Activated CD4-positive, alpha-beta T cell treated with anti-CD3 and anti-CD28 coated beads for 1 hour (primary cell): ENCODE data around the gene TPM4.
"Not testable (repeated sequence)": the region's sequence is repeated elsewhere in the genome, so short reads cannot be mapped to it uniquely, and the experiment has no call there.

Source experiments
- DNase-seq: peaks from one replicate; pipeline ENCODE4 v3.0.0-alpha.2; 2020

TPM4 gene

DNA sequence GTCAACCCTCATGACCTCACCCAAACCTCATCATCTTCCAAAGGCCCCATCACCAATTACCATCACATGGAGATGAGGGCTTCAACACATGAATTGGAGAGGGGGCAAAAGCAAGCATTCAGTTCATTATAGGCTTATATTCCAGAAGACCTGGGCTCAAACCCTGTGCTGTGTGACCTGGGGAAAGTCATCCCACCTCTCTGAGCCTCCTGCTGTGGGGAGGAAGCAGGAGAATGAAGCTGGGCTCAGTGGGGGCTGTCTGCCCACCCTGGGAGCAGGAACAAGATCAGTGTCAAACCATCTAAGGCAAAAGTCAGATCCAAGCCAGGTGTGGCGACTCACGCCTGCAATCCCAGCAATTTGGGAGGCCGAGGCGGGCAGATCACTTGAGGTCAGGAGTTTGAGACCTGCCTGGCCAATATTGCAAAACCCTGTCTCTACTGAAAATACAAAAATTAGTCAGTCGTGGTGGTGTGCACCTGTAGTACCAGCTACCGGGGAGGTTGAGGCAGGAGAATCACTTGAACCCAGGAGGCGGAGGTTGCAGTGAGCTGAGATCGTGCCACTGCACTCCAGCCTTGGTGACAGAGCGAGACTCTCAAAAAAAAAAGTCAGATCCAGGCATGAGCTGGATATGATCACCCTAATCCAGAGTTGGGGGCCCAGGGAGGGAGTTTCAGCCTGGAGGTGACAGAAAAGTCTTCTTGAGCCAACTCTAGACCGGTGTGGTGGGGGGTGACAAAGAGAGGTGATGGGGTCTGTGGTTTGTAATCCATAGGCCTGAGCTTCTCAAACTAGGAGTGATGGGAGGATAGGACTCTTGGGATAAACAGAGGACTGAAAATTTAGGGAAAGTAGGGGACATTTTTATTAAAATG is 1.6 kb upstream of the TPM4 start:
- DNase-seq = no peak

DNA sequence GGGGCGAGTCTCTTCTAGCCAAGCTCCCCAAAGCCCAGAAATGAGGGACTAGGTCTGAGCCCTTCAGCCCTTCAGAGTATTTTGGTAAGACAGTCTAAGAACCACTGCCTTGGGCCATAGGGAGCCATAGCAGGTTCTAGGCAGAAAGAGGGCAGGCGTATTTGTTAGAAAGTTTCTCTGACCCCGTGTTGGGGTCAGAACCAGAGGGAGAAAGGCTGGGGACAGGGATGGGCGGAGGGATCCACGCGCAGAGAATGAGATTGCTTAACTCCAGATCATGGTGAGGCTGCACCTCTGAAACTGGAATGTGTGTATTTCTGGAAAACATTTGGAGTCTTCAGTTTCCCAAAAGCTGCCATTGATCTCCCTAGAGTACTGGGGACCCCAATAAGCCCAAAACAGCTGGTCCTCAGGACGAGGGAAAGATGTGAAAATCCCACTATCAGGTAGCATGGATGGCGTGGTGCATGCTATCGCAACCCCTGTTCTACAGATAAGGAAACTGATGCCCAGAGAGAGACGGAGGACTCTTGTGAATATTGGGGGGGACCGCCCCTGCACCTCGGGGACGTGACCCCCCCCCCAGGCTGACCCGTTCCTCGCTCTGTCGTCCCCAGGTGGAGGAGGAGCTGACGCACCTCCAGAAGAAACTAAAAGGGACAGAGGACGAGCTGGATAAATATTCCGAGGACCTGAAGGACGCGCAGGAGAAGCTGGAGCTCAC is 703 bp upstream of the TPM4 start:
- no peak for DNase-seq

DNA sequence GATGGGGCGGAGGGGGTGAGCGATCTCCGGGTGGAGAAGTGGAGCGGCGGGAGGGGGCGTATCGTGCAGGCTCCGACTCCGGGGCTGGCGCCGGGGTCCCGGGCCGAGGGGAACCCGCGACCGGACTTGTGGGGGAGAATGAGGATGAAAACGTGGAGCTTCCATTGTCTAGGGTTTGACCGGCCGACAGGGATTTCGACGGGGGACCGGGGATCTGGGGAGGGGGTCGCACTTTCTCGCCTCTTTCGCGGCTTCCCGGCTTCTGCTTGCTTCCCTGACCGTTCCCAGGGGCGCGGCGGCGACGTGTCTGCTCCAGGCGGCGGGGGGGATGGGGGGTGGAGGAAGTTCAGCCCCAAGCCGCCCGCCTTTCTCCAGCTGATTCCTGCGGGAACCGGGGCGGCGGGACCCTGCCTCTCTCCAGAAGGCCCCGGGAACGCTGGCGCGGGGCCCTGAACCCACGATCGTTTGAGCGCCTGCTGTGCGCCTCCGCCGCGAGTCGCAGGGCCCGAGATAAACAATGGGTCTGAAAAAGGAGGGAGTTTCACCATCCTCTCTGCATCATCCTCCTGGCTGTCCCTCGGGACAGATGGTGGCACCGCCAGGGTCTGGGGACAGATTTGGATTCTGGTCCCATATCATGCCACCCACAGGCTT is 790 bp downstream of the TPM4 start:
- no peak for DNase-seq

DNA sequence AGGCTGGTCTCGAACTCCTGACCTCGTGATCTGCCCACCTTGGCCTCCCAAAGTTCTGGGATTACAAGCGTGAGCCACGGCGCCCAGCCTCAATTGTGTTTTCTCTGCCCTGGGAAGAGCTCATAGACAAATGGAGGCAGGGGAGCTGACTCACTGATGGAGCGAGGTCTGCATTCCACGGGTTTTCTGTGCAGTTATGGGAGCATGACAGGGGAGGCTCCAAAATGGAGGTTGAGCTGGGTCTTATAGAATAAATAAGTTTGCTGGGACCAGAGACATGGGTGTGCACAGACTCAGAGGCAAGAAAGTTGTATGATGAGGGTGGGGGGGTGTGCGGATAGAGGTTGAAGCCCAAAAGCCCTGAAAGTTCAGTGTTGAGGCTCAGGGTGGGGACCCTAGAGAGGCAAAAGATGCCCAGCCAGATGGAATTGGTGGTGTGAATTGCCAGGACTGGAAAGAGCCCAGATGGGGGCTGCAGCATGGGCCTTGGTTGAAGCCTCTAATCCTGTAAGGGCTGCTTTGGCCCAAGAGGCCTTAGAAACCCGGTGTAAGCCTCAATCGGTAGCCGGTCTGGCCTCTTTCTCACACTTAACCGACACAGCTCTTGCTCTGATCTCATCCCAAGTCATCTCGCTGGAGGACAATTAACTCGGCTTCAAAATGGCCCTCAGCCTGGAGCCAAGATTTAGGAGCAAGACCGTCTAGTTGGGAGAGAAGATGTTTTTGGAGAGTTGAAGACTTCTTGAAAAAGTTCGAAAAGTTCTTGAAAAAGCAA is 1.9 kb downstream of the TPM4 start:
- DNase-seq = peak; percentile 29

DNA sequence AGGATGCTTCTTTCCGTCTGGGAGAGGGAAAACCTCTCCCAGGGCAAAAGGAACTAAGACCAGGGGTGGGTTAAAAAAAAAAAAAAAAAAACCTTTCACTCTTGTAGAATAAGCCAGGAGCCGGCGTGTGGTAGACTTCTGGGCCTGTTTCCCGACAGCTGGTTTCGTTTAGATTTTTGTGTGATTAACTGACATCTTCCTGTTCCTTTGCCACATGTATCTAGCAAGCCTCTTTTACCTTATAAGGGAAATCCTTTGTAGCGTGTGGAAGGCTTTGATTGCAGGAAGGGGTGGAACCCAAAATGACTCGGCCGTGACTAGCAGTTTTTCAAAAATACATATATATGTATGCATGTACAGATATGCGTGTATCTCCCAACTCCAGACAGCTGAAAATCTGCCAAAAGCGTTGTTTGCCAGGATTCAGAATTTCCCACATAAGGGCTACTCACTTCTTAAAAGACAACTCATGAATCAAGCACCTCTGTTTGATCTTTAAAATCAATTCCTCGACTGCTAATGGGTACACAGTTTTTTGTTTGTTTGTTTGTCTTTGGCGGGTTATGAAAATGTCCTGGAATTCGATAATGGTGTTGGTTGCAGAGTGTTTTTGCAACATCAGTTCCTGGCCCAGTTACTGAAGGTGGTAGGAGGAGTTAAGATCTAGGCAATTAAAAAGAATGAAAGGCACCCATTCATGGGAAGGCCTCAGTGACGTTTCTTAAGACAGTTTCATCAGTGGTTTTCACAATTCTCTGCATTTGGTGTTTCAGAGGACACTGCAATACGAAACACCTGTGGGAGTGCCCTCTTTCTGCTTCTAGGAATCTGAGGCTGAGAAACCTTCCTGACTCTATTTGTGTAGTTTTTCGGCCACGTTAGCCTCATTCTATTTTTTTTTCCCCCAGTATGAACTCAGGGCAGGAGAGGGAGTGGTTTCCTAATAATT is 2.7 kb downstream of the TPM4 start:
- peak; percentile 59 for DNase-seq

DNA sequence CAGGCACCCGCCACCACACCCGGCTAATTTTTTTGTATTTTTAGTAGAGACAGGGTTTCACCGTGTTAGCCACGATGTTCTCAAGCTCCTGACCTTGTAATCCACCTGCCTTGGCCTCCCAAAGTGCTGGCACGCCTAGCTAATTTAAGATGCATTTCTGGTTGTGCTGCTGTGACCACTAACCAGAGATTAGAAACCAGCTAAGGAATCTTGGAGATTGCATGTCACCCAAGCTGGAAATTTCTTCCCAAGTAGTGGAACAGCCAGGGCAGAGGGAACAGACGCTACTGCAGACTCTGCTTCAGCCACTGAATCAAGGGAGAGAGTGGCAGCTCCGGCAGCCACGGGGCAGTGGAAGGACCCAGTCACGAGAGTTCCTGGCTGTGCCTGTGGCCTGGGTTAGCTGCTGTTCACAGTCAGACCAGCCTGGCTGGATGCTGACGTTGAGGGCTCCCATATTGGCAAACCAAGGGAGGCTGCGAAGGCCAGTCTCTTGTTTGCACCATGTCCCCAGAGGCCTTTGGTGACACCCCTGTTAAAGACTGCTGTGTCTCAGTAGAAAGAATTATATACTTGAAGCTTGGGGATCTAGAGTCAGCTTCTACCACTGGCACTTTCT is 7.9 kb downstream of the TPM4 start:
- DNase-seq = no peak

DNA sequence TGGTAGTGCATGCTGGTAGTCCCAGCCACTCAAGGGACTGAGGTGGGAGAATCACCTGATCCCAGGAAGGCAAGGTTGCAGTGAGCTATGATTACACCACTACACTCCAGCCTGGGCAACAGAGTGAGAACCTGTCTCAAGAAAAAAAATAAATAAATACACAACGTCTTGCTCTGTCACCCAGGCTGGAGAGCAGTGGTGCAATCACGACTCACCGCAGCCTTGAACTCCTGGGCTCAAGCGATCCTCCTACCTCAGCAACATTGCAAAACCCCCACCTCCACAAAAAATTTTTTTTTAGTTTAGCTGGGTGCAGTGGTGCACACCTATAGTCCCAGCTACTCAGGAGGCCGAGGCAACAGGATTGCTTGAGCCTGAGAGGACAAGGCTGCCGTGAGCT is 8.8 kb downstream of the TPM4 start:
- DNase-seq = no peak

DNA sequence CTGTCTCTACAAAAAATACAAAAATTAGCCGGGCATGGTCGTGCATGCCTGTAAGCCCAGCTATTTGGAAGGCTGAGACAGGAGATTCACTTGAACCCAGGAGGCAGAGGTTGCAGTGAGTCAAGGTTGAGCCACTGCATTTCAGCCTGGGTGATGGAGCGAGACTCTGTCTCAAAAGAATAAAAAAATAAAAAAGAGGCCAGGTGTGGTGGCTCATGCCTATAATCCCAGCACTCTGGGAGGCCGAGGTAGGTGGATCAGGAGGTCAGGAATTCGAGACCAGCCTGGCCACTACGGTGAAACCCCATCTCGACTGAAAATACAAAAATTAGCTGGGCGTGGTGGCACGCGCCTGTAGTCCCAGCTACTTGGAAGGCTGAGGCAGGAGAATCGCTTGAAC is 11.1 kb downstream of the TPM4 start:
- not testable (repeated sequence) for DNase-seq

DNA sequence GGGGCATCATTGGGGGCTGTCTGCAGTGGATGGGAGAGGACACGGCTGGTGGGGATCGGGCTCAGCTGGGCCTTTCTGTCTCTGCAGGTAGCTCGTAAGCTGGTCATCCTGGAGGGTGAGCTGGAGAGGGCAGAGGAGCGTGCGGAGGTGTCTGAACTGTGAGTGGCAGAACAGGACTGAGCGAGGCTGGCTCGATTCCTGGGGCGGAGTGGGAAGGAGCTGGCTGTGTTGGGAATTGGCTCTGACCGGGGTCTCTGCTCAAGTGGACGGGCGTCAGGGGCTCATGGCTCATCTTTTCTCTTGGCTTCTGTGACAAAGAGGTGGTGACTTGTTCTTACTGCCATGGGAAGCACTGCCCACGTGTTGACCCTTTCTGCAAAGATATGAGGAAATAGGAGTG is 11.6 kb downstream of the TPM4 start:
- no peak for DNase-seq

DNA sequence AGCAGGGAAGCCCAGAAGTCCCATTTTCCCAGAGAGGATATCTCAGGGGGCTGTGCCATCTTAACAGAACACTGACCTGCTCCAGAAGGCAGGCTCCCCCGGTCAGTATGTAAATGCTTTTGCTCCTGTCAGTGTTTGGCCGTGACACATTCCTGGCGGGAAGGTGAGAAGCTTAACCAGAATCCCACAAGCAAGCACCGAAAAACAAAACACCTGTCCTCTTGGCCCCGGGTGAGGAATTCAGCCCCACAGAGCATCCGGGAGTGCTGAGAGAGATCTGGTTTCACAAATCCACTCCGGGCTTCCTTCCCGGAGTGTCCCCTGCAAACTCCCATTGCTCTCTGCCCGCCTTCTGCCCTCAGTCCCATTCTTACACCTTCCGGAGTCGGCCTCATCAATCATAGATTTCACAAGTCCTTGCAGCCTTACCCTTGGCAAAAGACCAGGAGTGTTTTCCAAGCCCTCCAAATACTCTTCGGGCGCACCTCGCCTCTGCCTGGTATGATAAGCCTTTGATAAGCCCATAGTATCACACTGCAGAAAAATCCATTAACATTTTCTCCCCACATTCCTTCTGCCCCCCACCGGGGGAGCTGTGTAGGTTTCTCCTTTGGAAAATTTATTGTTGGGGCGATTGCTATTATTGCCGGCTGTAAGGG is 12.2 kb downstream of the TPM4 start:
- no peak for DNase-seq

DNA sequence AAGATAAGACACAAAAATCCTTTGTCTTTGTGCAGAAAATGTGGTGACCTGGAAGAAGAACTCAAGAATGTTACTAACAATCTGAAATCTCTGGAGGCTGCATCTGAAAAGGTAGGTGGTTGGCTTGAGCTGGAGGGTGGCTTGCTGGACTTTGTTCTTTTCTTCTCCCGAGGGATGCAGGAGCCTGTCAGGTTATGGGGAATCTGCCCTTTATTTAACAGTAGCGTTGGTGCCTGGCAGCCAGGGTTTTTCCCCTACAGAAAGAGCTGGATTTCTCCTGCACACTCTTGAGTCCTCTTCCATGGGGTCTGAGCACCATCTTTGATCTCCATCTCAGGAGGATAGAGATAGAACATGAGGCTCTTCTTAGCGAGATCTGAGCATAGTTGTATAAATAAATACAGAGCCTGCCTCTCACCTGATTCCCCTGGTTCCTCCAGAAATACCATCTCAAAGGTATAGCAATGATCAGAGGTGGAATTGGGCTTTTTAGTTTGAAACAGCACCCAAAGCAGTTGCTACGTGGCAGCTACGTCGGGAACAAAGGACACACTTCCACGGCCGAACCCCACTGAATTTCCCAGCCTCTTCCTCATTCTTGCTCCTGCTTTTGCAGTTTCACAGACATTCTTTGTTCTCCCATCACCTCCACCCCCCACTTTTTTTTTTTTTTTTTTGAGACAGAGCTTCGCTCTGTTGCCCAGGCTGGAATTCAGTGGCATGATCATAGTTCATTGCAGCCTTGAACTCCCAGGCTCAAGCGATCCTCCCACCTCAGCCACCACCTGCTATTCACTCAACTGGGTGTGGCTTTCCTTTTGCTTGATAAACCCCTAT is 12.9 kb downstream of the TPM4 start:
- DNase-seq = no peak

DNA sequence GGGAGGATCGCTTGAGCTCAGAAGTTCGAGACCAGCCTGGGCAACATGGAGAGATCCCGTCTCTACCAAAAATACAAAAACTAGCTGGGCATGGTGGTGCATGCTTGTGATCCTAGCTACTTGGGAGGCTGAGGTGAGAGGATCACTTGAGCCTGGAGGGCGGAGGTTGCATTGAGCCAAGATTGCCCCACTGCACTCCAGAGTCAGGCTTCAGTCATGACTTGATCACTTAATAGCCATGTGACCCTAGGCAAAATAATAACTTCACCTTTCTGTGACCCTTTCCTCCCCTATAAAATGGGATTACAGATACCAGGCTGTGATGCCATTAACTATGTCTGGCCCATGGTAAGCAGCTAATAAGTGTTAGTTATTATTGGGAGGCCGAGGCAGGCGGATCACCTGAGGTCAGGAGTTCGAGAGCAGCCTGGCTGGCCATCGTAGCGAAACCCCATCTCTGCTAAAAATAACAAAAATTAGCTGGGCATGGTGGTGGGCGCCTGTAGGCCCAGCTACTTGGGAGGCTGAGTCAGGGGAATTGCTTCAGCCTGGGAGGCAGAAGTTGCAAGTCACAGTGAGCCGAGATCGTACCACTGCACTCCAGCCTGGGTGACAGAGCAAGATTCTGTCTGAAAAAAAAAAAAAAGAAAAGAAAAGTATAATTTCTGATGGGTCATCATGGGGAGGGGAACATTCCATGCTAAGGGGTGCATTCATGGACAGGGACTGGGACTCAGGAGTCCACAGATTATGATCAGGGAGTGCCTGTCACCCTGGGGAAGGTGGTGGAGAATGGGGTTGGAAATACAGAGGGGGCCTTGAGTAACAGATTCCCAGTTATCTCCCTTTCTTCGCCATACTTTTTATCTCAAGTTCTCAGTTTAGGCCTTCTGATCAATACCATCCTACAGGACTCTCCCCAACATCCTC is 15.5 kb downstream of the TPM4 start:
- DNase-seq = no peak

DNA sequence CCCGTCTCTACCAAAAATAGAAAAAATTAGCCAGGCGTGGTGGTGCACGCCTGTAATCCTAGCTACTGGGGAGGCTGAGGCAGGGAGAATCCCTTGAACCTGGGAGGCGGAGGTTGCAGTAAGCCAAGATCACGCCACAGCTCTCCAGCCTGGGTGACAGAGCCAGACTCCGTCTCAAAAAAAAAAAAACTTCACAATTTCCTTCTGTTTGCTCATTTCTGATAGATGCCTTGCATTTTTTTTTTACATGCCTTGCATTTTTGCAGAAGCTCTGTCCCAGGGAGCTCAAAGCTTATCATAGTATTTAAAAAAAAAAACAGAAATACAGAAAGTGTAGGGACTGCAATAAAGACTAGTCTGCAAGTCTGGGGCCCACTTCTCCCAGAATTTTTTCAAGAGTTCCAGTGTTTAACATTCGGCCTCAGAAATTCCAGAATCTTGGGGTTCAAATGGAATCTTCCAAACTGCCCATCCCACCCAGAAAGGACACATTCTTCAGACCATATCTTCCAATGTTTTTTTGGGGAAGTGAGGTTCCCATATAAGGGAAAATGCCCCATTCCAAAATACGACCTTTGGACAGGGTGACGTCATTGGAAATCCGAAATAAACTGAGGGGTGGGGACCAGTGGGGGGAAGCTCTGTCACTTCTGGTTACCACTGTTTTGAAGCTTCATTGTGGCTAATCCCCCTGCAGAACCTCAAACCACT is 18.2 kb downstream of the TPM4 start:
- DNase-seq = no peak

DNA sequence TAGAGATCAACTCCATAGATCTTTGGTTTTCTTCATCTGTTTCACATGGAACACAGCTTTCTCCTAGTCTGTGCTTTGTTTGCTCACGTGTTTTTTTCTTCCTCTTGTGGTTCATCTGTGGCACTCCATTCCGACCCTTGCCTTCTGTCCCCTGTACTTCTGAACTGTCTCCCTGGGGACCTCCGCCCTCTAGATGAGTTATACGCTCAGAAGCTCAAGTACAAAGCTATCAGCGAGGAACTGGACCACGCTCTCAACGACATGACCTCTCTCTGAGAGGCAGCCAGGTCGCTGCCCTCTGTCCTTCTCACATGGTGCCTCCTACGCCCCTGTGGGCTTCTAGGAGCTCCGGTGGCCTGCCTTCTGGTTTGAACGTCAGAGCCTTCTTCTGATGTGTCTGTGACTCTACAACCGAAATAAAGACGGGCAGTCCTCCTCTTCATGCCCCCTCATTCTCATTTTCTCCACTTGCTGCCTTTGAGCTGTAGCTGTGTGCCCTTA is 18.8 kb downstream of the TPM4 start:
- DNase-seq = no peak

DNA sequence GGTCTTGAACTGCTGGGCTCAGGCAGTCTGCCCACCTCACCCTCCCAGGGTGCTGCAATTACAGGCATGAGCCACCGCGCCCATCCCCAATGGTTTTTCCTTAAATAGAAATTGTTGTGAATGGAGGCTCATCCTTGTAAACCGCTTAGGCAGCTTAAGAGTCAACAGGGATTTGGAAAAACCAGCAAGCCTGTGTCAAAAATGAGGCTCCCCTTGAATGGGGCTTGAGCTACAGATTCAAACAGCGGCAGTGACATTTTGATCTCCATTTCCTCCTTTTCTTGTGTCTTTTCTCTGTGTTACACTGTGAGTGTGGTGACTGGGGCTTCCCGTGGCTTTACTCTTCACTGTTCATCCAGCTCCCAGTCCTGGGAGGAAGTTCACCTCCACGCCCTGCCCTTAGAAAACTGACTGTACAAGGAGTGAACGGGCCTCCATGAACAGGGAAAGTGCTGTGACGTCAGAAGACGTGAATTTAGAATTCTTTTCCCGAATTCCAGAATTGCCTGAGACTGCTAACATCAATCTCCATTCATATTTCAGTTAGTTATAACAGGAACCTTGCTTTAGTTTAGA is 20.1 kb downstream of the TPM4 start:
- DNase-seq = no peak

DNA sequence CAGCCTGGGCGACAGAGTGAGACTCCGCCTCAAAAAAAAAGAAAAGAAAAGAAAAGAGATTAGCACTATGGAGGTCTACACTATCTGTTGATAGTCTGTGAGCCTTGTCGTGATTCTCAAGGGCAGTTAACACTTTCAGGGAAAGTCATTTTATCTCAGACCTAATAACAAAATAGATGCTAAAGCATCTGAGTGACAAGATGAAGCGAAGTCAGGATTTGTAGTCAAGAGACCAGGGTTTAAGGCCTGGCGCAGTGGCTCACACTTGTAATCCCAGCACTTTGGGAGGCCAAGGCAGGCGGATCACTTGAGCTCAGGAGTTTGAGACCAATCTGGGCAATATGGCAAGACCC is 22.1 kb downstream of the TPM4 start:
- no peak for DNase-seq

DNA sequence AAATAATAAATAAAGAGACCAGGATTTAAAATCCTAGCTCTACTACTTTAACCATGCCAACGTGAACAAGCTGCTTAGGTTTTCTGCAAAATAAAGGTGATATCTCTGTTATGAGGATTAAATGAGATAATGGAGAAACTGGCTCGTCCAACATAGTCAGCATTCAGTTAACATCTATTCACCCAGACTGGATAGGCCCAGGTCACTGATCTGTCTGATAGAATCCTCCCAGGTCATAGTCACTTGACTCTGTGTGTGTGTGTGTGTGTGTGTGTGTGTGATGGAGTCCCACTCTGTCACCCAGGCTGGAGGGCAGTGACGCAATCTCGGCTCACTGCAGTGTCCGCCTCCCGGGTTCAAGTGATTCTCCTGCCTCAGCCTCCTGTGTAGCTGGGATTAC is 22.5 kb downstream of the TPM4 start:
- no peak for DNase-seq
